NOMO-1 treated with DMSO at 0.1 percent for 48 hours (cell line): ENCODE results near the gene CDC42SE2.
"Not testable (repeated sequence)": the region's sequence is repeated elsewhere in the genome, so short reads cannot be mapped to it uniquely, and the experiment has no call there.

Experiments
- DNase-seq: peaks from one replicate; lab custom pipeline; 2025; ENCODE audit not compliant: unreplicated experiment; lab: John Stamatoyannopoulos, UW

The CDC42SE2 gene

DNA sequence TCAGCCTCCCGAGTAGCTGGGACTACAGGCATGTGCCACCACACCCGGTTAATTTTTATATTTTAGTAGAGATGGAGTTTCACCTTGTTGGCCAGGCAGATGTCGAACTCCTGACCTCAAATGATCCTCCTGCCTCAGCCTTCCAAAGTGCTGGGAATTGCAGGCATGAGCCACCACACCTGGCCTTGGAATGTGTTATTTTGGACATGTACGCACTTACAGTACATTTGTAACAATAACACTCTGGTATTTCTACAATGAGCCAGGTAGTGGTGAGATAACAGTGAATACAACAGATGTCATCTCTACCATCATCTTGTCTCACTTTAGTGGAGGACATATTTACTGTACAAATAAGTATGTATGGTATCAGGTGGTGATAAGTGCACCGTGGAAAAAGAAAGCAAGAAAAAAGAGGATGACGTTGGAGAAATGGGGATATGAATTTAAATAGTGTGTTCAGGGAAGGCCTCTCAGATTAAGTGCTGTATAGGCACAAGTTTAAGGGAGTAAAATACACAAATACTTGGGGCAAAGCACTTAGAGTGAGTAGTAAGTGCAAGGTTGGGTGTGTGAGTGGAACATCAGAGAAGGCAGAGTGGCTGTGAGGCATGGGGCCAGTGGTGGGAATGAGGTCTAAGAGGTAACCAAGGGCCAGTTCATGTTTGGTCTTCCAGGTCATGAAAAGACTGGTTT lies 100.1 kb downstream of the CDC42SE2 start:
- no peak for DNase-seq

DNA sequence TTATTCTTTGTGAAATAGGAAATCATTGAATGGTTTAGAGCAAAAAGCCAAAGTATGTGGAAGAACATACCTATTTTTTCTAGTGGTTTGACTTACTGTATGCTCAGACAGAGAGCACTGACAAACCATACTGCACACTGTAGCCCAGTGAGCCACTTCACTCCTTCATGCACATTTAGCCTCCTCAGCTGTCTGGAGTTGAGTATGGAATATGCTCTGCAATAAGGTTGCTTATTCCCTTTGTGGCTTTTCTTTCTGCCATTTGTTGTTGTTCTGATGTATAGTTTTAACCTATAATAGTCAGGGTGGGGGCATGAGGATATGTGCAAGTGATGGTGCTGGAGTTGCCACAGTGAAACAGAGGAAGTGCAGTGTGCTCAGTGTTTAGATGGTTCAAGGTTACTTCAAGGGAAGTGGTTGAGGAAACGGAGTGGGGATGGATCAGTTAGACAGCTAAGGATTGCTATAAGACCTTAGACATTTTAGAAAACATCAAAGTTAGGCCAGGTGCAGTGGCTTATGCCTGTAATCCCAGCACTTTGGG lies 100.7 kb downstream of the CDC42SE2 start:
- DNase-seq: peak; percentile 3

DNA sequence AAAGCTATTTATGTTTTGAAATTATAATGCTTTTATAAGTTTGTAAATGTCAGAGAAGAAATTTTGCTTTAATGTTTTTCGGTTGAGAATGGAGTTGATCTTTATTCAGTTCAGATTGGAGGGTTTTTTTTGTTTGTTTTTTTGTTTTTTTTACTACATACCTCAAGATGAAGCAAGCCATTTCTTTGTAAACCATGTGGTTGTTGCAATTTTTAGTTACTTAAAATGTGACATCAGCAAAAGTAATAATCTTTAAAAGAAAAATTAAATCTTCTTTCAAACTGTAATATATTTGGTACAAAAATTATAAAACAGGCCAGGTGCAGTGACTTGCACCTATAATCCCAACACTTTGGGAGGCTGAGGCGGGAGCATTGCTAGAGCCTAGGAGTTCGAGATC lies 102.6 kb downstream of the CDC42SE2 start:
- DNase-seq: no peak

DNA sequence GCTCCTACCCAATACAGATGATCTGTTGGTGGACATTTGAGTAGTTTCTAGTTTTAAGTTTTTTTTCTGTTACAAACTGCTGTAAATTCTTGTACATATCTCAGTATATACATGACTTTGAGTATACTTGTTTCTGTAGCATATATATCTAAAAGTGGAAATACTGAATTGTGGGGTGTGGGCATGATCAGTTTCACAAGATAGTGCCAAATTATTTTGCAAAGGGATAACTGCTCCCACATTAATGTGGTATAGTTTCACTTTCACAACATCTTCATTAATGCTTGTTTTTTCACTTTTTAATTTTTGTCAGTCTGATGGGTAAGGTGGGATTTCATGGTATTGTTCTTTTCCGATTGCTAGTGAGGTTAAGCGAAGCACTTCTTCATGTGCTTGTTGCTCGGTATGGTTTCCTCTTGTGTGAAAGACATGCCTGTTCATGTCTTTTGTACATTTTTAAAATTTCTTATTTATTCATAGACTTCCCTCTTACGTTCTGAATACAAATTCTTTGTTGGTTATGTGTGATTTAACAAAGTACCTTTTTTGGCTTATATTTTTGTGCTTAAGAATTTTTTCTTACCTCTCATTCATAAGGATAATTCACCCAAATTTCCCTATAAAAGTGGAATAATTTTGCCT lies 103.5 kb downstream of the CDC42SE2 start:
- DNase-seq: no peak

DNA sequence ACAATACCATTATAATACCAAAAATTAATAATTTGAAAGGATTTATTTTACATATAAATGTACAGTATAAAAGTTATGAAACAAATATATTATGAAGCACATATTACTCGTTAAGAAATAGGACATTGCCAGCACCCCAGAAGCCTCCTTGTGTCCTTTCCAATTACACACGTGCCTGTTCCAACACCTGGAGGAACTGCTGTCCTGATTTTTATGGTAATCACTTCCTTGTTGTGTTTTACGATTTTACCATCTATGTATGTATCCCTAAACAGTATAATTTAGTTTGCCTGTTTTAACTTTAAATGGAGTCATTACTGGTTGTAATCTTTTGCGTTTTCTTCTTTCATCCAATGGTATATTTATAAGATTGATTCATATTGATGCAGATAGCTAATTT lies 105.0 kb downstream of the CDC42SE2 start:
- no peak for DNase-seq

DNA sequence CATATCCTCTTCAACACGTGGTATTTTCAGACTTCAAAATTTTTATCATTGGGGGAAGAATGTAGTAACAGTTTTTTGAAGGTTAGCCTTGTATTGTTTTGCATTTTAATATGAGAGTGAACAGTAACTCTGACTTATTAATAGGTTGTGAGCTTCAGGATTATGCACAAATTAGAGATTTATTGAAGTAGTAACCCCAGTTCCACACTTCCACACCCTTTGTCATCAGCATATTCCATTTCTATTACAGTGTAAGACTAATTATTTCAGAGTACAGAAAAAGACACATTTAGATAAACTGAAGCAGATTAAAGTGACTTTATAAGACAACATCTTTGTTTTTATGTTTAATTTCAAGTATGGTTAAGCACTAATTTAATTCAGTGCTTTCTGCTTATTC lies 105.7 kb downstream of the CDC42SE2 start:
- no peak for DNase-seq

DNA sequence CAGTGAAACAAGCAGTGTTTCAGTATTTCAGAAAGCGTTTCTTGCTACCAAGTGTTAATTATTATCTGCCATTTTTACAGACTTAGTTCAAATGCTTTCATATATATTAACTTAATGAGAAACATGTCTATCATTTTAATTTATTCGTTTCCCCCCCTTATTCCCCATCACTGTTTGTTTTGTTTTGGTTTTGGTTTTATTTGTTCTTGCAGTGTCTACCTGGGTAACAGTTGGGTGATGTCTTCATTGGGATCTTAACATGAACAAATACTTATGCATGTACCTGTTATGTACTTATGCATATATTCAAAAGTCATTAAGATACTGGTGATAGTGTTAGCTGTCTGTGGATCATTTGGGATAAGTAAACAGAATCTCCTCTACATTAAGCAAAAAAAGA lies 108.0 kb downstream of the CDC42SE2 start:
- no peak for DNase-seq

DNA sequence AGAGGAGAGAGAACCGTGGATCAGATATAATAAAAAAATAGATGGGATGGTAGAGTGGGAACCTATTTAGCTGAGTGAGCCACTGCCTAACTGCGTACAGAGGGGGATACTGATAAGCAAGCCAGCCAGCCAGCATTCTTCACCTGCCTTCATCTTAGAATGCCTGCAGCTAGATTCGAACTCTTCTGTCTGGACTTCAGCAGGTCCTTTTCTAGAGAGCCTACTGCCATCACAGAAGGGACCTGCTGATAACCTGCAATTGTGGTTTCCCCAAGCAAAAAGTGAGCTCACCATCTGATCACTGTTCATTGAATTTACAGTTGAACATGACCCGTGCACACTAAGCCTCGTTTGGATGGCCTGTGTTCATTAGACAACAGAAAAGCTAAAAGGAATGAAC lies 109.4 kb downstream of the CDC42SE2 start:
- no peak for DNase-seq

DNA sequence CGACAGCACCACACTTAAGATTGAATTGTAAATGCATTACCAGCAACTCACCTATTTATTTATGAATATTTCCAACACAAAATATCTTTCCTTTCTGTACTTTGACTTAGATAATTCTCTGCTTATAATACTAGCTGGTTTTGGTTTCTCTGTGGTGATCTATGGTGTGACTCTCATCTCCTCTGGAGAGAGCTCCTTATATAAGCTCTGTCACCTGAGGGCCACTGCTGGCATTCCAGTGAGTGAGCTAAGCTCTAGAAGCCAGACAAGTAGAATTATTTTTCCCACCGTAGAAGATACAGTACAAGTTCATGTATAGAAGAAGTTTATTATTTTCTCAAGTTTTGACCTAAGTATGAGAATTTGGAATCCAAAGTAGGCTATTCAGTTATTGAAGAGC lies 111.5 kb downstream of the CDC42SE2 start:
- no peak for DNase-seq

DNA sequence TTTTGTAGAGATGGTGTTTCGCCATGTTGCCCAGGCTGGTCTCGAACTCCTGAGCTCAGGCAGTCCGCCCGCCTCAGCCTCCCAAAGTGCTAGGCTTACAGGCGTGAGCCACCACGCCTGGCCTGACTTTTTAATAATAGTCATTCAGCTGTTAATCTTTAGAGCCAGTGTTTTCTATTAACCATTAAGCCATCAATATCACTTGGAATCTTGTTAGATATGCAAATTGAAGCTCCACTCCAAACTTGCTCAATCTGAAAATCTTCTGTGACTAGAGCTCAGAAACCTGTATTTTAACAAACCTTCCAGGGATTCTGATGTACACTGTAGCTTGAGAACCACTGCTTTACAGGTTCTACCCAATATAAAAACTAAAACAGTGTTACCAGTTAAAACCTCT lies 113.5 kb downstream of the CDC42SE2 start:
- DNase-seq: no peak

DNA sequence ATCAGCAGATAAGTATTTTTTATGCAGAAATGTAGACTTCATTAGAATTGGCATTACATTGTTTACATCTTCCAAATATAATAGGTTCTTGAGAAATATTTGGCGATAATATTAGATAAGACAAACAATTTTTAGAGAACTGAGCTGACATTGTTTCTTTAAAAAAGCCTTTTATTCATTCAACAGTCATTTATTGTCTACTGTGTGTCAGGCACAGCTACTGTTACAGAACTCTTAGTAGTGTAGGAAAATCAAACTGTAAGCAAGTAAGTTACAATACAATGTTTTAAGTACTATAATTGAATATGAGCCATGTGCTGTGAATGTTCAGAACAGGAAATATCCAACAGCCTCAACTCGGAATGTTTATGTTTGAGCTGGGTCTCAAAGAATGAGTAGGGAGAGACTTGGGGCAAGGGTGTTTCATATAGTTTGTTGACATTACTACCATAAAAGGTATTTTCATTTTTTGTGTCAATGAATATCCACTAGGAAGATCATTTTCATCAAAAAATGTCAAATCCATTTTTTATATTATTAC lies 114.0 kb downstream of the CDC42SE2 start:
- no peak for DNase-seq

DNA sequence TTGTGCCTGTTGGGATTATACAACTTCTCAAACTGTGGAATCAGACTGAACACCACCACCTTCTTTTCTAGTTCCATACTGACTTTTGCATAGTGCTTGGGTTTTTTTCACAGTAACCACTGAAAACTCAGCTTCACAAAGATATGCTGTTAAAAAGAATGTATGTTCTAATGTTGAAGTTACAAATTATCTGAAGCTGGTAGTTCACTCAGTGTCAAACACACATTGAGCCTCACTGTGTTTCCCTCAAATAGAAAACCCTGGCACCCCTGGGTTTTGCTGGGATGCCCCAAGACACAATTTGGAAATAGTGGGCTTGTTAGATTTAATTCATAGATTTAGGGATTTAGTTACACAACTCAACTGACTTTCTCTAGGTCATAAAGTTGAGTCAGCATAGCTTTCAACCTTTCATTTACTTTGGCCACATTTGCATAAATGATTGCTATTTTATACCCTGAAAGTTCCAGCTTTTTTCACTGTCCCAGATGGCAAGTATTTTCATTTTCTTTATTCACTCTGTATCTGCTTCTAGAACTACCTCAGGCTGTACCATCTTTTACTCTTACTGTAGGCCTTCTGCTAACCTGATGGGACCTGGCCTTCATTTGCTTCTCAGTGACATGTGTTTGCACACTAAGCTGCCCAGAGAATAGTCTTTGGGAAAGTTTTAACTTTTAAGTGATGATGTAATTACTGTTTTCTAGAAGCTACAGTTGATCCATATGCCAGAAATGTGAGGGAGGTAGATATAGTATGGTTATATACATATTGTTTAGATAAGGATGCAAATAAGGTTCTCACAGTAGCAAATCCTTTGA lies 115.1 kb downstream of the CDC42SE2 start:
- DNase-seq: peak; percentile 5

DNA sequence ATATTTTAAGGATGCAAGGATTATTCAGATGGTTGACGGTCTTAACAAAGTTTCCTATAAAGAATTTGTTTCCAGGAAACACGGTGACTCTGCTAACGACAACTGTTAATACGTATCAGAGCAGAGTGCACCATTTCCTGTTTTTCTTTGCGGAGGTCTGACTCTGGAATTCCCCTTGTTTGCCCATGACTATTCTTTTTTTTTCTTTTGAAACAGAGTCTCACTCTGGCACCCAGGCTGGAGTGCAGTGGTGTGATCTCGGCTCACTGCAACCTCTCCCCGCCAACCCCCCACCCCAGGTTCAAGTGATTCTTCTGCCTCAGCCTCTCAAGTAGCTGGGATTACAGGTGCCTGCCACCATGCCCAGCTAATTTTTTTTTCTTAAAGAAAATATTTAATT lies 115.9 kb downstream of the CDC42SE2 start:
- peak; percentile 64 for DNase-seq

DNA sequence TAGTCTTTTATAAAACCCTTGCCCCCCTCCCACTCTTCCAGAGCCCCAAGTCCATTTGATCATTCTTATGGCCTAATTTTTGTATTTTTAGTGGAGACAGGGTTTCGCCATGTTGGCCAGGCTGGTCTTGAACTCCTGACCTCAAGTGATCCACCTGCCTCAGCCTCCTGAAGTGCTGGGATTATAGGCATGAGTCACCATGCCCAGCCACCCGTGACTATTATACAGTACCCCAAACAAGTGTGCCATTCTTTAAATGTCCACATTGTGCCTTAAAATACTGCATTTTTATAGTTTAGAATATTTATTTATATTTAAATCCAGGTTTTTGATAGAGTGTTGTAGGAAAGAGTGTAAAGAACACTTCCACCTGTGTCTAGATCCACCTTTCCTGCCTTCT lies 116.4 kb downstream of the CDC42SE2 start:
- DNase-seq: not testable (repeated sequence)

DNA sequence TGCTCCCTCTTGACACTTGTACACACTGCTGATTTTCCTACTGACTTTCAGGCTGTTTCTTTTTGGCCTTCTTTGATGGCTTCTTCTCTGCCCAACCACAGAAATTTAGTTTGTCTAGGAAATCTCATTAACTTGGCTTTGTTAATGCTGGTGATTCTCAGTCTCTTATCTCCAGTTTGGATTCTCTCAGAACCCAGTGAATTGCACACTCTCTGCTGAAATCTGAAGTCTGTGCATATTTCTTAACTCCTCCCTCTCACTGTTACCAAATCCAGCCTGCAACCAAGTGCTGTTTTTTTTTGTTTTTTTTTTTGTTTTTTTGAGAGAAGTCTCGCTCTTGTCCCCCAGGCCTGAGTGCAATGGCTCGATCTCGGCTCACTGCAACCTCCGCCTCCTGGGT lies 117.2 kb downstream of the CDC42SE2 start:
- DNase-seq: no peak

DNA sequence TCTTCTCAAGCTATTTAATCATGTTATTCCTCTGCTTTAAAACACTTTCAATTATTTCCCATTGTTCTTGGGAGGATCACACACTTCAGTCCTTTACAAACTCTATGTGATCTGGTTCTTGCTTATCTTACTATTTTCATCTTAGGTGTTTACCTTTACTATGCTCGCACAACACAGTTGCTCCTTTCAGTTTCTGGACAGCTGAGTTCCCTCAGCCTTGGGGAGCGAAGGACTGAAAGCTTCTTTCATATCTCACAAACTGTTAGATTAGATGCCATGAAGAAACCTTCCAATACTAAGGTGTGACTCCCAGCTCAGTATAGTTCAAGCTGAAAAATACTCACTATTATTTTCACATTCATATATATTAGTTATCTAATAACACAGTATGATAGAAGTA lies 117.9 kb downstream of the CDC42SE2 start:
- DNase-seq: no peak

DNA sequence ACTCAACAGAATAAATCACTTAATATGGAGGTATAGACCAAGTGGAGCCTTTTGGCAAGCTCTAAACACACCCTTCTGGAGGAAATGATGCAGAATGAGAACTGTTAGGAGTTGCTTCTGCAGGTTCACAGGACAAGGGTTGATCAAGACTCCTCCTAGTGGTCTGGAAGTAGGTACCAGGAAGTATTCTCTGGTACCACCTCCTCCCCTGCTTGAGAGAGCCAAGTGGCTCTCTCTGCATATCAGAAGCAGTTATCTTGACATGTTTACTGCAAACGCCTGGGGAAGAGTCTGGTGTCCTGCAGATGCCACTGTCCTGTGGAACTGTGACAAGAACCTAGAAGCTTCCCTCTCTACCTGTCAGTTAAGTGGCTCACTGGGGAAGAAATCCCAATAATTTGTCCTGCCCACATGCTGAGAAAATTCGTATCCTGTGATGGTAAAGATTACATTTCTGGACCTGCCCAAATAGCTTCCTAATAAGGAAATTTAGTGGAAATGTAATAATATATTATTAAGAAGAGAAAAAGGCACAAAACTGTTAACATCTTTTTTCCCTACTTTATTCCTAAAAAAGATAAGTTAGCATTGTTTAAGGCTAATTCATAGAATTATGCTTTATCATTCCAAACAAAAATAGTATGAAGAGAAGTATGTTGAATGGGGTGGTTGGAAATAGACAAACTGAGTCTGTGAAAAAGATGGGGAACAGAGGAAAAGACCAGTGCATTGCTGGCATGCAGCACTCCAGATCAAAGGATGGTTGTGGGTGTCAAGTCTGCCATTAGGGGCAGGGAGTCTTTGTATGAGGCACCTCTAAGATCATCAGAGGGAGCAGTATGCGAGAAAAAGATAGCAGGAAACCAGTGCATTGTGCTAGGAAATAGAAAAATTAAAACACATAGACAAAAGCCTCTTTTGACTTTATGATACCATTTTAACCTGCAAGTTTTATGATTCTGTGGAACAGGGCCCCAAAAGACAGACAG lies 118.8 kb downstream of the CDC42SE2 start:
- peak; percentile 76 for DNase-seq

DNA sequence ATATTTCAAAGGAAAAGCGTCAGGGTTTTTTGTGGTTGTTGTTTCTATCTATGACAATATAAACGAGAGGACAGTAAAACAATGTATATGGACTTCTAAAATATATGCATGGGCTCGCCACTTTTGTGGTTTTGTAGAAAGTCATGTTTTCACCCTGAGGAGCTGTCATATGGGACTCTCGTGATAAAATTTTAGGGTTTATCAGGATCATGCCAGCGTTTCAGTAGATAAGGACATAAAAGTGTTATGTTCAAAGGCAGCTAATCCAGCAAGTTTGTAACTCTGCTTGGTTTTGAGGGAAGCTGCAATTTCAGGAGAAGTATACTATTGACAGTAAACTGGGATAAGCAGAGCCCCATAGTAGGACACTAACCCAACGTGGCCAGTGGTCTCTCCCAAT lies 120.3 kb downstream of the CDC42SE2 start:
- DNase-seq: no peak

DNA sequence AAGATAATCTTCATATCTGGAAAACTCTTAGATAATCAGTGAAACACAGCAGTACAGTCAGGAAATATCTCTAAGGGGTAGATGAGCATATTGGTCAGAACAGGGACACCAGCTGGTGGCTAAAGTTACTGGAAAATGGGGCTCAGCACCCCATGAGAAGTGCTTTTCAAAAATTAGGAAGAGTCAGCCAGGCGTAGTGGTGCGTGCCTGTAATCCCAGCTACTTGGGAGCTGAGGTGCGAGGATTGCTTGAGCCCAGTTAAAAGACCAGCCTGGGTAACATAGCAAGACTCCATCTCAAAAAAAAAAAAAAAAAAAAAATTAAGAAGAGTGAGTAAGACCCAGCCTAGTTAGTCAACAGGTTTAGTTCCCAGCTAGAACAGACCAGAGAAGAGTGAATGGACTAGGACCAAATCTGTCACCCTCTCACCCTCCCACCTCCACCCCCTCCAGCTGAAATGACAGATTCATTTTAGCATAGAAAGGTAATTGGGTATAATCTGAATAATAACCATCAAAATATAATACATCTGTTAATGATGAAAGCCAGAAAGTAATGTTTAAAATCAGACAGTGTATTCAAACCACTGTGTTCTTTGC lies 120.9 kb downstream of the CDC42SE2 start:
- no peak for DNase-seq

DNA sequence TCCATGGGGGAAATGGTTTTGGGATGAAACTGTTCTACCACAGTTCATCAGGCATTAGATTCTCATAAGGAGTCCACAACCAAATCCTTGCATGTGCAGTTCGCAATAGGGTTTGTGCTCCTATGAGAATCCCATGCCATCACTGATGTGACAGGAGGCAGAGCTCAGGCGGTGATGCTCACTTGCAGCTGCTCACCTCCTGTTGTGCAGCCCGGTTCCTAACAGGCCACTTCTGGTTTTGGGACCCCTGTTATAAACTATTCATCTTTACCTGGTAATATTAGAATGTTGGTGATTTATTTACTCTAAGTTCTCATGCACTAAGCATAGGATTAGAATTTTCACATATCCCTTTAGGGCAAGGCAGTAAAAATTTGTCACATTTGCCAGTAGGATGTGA lies 122.3 kb downstream of the CDC42SE2 start:
- no peak for DNase-seq
